Measurements from ENCODE around the gene L1TD1.
"Not testable (repeated sequence)": the region's sequence is repeated elsewhere in the genome, so short reads cannot be mapped to it uniquely, and the experiment has no call there.

The L1TD1 gene

GRCh38 chr1:62180639-62181038 lies 14.0 kb upstream of the L1TD1 start:
- Histone ChIP-seq H3K36me3 (replicated peaks; ENCODE audit: low read depth, low read length) (no peaks in the 10 kb centered on the region), H2AFZ (ENCODE audit: low read depth, low read length) (no peak overlapping the region), H3K4me2 (ENCODE audit: low read length) (no peak overlapping the region), H4K20me1 (ENCODE audit: insufficient read depth, low read length) (no peaks in the 10 kb centered on the region), H3K27me3 (ENCODE audit: low read depth, low read length) (no peaks in the 10 kb centered on the region), H3K4me1 (ENCODE audit: low read length) (no peaks in the 10 kb centered on the region), H3K79me2 (ENCODE audit: low read length) (no peaks in the 10 kb centered on the region), H3K4me3 (ENCODE audit: low read length) (no peak overlapping the region), H3K9ac (ENCODE audit: low read length) (no peak overlapping the region), H3K9me3 (ENCODE audit: insufficient read depth, low read length) (no peaks in the 10 kb centered on the region), H3K27ac (ENCODE audit: low read length) (no peak overlapping the region)
- TF ChIP-seq CTCF (IDR thresholded peaks at IDR 0.05; ENCODE audit: low read depth, low read length) (no peak), EZH2phosphoT487 (IDR thresholded peaks at IDR 0.05; ENCODE audit: low read depth) (no peak)

- Histone ChIP-seq H3K9me3 (ENCODE audit: insufficient read depth, low read length) (no peaks in the 10 kb centered on the region), H2AFZ (ENCODE audit: low read depth, low read length) (no peak overlapping the region), H3K4me3 (ENCODE audit: low read length) (no peak overlapping the region), H3K9ac (ENCODE audit: low read length) (no peak overlapping the region), H3K4me2 (ENCODE audit: low read length) (no peak overlapping the region), H3K36me3 (replicated peaks; ENCODE audit: low read depth, low read length) (no peaks in the 10 kb centered on the region), H3K27ac (ENCODE audit: low read length) (no peak overlapping the region), H3K79me2 (ENCODE audit: low read length) (no peaks in the 10 kb centered on the region), H3K4me1 (ENCODE audit: low read length) (no peaks in the 10 kb centered on the region), H4K20me1 (ENCODE audit: insufficient read depth, low read length) (no peaks in the 10 kb centered on the region), H3K27me3 (ENCODE audit: low read depth, low read length) (no peaks in the 10 kb centered on the region)
- no peak for TF ChIP-seq CTCF (IDR thresholded peaks at IDR 0.05; ENCODE audit: low read depth, low read length)
Observed at GRCh38 chr1:62181532-62181931, 13.1 kb upstream of the L1TD1 start.

- not testable (repeated sequence) for H3K27me3 ChIP-seq (ENCODE audit: low read depth, low read length); H3K36me3 ChIP-seq (replicated peaks; ENCODE audit: low read depth, low read length); H3K79me2 ChIP-seq (ENCODE audit: low read length); H3K4me1 ChIP-seq (ENCODE audit: low read length); H4K20me1 ChIP-seq (ENCODE audit: insufficient read depth, low read length); H3K4me2 ChIP-seq (ENCODE audit: low read length); H3K9me3 ChIP-seq (ENCODE audit: insufficient read depth, low read length); H3K27ac ChIP-seq (ENCODE audit: low read length); H2AFZ ChIP-seq (ENCODE audit: low read depth, low read length); H3K4me3 ChIP-seq (ENCODE audit: low read length); H3K9ac ChIP-seq (ENCODE audit: low read length)
Observed at GRCh38 chr1:62182157-62182556, 12.5 kb upstream of the L1TD1 start.

GRCh38 chr1:62183164-62184020 lies 11.3 kb upstream of the L1TD1 start:
- not testable (repeated sequence) for H3K9me3 ChIP-seq (ENCODE audit: insufficient read depth, low read length); H3K4me3 ChIP-seq (ENCODE audit: low read length); H3K79me2 ChIP-seq (ENCODE audit: low read length); H3K27ac ChIP-seq (ENCODE audit: low read length); H3K36me3 ChIP-seq (replicated peaks; ENCODE audit: low read depth, low read length); H3K9ac ChIP-seq (ENCODE audit: low read length); H2AFZ ChIP-seq (ENCODE audit: low read depth, low read length); H3K4me2 ChIP-seq (ENCODE audit: low read length); H3K4me1 ChIP-seq (ENCODE audit: low read length); H3K27me3 ChIP-seq (ENCODE audit: low read depth, low read length); H4K20me1 ChIP-seq (ENCODE audit: insufficient read depth, low read length)

GRCh38 chr1:62184336-62184735 lies 10.3 kb upstream of the L1TD1 start:
- Histone ChIP-seq H4K20me1 (ENCODE audit: insufficient read depth, low read length) (no peaks in the 10 kb centered on the region), H3K9me3 (ENCODE audit: insufficient read depth, low read length) (no peaks in the 10 kb centered on the region), H3K27me3 (ENCODE audit: low read depth, low read length) (no peaks in the 10 kb centered on the region), H3K9ac (ENCODE audit: low read length) (no peak overlapping the region), H2AFZ (ENCODE audit: low read depth, low read length) (no peak overlapping the region), H3K27ac (ENCODE audit: low read length) (no peak overlapping the region), H3K36me3 (replicated peaks; ENCODE audit: low read depth, low read length) (no peaks in the 10 kb centered on the region), H3K4me2 (ENCODE audit: low read length) (no peak overlapping the region), H3K79me2 (ENCODE audit: low read length) (no peaks in the 10 kb centered on the region), H3K4me3 (ENCODE audit: low read length) (no peak overlapping the region), H3K4me1 (ENCODE audit: low read length) (no peaks in the 10 kb centered on the region)
- TF ChIP-seq EZH2phosphoT487 (IDR thresholded peaks at IDR 0.05; ENCODE audit: low read depth) = no peak
- TF ChIP-seq CTCF (IDR thresholded peaks at IDR 0.05; ENCODE audit: low read depth, low read length) = no peak

- not testable (repeated sequence) for H4K20me1 ChIP-seq (ENCODE audit: insufficient read depth, low read length); H3K27me3 ChIP-seq (ENCODE audit: low read depth, low read length); H2AFZ ChIP-seq (ENCODE audit: low read depth, low read length); H3K9me3 ChIP-seq (ENCODE audit: insufficient read depth, low read length); H3K36me3 ChIP-seq (replicated peaks; ENCODE audit: low read depth, low read length); H3K4me2 ChIP-seq (ENCODE audit: low read length); H3K4me3 ChIP-seq (ENCODE audit: low read length); H3K9ac ChIP-seq (ENCODE audit: low read length); H3K27ac ChIP-seq (ENCODE audit: low read length); H3K79me2 ChIP-seq (ENCODE audit: low read length); H3K4me1 ChIP-seq (ENCODE audit: low read length)
Observed at GRCh38 chr1:62185233-62185632, 9.4 kb upstream of the L1TD1 start.
